ENCODE data around the gene ADPRM. TPM values are rescaled to one million over a fixed set of nuclear protein-coding genes. Genes with fewer than 3 reads are reported as not detected.

Gene ADPRM, protein sequence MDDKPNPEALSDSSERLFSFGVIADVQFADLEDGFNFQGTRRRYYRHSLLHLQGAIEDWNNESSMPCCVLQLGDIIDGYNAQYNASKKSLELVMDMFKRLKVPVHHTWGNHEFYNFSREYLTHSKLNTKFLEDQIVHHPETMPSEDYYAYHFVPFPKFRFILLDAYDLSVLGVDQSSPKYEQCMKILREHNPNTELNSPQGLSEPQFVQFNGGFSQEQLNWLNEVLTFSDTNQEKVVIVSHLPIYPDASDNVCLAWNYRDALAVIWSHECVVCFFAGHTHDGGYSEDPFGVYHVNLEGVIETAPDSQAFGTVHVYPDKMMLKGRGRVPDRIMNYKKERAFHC
- total RNA-seq (1 to 10 TPM; 2.1 to 7.2 (median 4.6) TPM), polyA plus RNA-seq (1 to 10 TPM; 3.2 to 3.5 TPM)
- long read RNA-seq, donor 1, partial matches to known transcripts = 1 of 5 reads
- long read RNA-seq, donor 1, other reads (novel, unspliced or antisense) = 2 of 5 reads
- long read RNA-seq, donor 2, transcript ADPRM-201 (4 exons, 1,209 nt) = major isoform, 6 of 11 reads
- long read RNA-seq, donor 2, partial matches to known transcripts = 0 of 11 reads
- long read RNA-seq, donor 2, other reads (novel, unspliced or antisense) = 2 of 11 reads
- long read RNA-seq, donor 3, partial matches to known transcripts = 0 of 2 reads
- long read RNA-seq, donor 3, other reads (novel, unspliced or antisense) = 0 of 2 reads

DNA sequence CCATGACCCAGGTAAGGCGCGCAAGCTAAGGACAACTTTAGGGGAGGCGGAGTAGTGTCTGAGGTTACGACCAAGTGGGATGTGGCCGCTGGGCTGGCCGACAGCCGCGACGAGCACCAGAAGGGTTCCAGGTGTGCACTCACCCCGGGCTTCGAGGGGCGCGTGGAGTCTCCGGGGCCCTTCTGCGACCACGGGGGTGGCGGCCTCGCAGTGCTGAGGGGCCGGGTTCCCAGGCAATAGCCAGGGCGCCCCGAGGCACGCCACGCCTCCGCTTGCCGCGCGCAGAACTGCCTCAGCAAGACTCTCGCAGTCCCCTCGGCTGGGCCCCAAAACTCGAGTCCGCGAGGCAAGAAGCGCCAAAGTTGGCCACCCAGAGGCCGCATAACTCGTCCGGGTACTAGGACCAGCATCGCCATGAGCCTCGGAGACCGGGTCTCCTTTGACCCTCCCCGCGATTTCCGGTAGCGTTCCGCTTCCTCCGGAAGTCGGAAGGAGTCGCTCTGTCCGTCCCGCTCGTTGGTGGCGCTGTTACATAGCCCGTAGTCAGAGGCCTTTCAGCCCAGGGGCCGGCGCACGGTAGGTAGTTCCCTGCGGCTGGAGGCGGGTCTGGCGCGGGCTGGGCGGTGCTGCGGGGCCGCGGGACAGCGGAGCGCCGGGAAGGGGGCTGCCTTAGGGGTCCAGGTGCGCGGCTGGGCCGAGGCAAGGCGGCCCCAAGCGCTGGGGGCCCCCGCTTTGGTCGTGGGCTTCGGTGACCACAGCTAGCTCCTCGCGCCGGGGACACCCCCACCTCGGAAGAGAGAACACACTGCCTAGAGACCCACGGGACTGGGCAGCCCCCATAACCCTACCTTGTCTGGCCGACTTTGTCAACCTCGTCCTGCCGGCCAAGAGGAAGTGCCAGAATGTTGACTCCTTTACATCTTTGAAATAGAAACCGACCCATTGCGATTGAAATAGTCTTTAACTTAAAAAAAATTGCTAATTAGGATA lies at the start of gene ADPRM, which contains the start of gene SCO1:
Gene ADPRM (plus strand): TSS at position 503 of the 990 bp plus-strand sequence. CDS start 7,333 bp downstream, outside the sequence.
Gene SCO1 (minus strand): TSS at position 442 of the 990 bp plus-strand sequence. CDS start 26 bp downstream, at position 416.
- 0 to 1% (median 0%) methylated on average over 45 to 84 of the region's 84 CpGs for WGBS, 4 donors
- ATAC-seq (peak; percentile 99 to 100 (median 99)), DNase-seq (peak; percentile 93 to 96 (median 96))
- Histone ChIP-seq H3K27me3 (no peaks in the 10 kb centered on the region), H3K9me3 (no peaks in the 10 kb centered on the region), H3K27ac (peak within 1 kb of the TSS; percentile 86 to 99 (median 93)), H3K4me1 (peaks cover 6 to 43% (median 17%) of the 10 kb centered on the region in 12 donors), H3K36me3 (peaks cover 0 to 33% (median 31%) of the 10 kb centered on the region in 9 donors), H3K4me3 (peak within 1 kb of the TSS; percentile 68 to 99 (median 90))
- intact Hi-C loops (cut with DNase I) = no loop called here
- TF ChIP-seq, protein P1, sequence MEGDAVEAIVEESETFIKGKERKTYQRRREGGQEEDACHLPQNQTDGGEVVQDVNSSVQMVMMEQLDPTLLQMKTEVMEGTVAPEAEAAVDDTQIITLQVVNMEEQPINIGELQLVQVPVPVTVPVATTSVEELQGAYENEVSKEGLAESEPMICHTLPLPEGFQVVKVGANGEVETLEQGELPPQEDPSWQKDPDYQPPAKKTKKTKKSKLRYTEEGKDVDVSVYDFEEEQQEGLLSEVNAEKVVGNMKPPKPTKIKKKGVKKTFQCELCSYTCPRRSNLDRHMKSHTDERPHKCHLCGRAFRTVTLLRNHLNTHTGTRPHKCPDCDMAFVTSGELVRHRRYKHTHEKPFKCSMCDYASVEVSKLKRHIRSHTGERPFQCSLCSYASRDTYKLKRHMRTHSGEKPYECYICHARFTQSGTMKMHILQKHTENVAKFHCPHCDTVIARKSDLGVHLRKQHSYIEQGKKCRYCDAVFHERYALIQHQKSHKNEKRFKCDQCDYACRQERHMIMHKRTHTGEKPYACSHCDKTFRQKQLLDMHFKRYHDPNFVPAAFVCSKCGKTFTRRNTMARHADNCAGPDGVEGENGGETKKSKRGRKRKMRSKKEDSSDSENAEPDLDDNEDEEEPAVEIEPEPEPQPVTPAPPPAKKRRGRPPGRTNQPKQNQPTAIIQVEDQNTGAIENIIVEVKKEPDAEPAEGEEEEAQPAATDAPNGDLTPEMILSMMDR (IDR thresholded peaks at IDR 0.05) = peak in 11 of 12 donors; percentile 17 to 67 (median 38)
- TF ChIP-seq POLR2A (IDR thresholded peaks at IDR 0.05) = peak; percentile 49 to 90

DNA sequence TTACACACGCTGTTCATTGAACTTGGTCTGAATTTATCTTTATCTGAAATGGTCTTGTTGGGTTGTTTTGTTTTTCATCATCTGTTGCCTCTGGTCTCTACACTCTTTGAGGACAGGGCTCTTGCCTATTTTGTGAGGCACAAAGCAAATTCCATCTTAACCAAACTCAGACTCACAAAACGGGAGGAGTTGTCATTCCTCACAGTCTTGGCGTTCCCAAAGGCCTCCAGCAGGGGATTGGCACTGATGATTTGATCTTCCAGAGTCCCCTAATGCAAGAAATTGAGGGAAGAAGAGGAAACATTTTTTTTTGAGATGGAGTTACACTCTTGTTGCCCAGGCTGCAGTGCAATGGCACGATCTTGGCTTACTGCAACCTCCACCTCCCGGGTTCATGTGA lies 49.0 kb upstream of the ADPRM start:
- Histone ChIP-seq H3K27me3 (no peaks in the 10 kb centered on the region), H3K9me3 (no peaks in the 10 kb centered on the region), H3K4me1 (peaks cover 0 to 5% (median 0%) of the 10 kb centered on the region in 12 donors), H3K4me3 (no peak overlapping the region), H3K36me3 (peaks cover 0 to 4% (median 0%) of the 10 kb centered on the region in 9 donors), H3K27ac (no peak overlapping the region)
- ATAC-seq (no peak), DNase-seq (no peak)
- WGBS, 4 donors = 85 to 92% (median 90%) methylated on average over 5 of the region's 5 CpGs
- intact Hi-C loops (cut with DNase I) = loop anchor here in 7 of 10 donors (5.0 to 10.0 kb wide), 4 partner anchors 194 to 496 kb away; no protein-coding TSS in a partner anchor
- TF ChIP-seq, protein P1 (IDR thresholded peaks at IDR 0.05) = no peak
- TF ChIP-seq POLR2A (IDR thresholded peaks at IDR 0.05) = no peak

DNA sequence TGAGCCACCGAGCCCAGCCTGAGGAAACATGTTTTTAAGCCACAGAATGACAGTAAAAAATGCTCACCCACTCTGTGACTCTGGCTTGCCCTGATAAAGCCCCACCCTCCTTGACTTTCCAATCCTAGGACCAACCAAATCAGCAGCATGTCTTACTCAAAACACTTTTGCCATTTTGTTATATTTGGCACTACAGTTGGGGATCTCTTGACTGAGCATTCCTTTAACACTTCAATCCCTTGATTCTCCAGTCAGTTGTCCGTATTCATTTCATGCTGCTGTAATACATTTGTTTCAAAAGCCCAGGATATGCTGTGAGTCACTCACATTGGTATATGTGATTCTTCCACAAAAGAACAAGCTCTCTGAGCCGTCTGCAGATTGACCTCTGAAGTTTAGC lies 48.4 kb upstream of the ADPRM start:
- no peak for DNase-seq
- Histone ChIP-seq H3K4me3 (no peak overlapping the region), H3K27me3 (no peaks in the 10 kb centered on the region), H3K27ac (no peak overlapping the region), H3K4me1 (peaks cover 0 to 5% (median 0%) of the 10 kb centered on the region in 12 donors), H3K36me3 (peaks cover 0 to 2% (median 0%) of the 10 kb centered on the region in 9 donors), H3K9me3 (no peaks in the 10 kb centered on the region)
- intact Hi-C loops (cut with DNase I) = loop anchor here in 7 of 10 donors (5.0 to 10.0 kb wide), 4 partner anchors 193 to 496 kb away; no protein-coding TSS in a partner anchor
- no peak for ATAC-seq
- WGBS, 4 donors = 76 to 86% (median 82%) methylated on average over 3 of the region's 3 CpGs
- TF ChIP-seq POLR2A (IDR thresholded peaks at IDR 0.05) = no peak
- TF ChIP-seq, protein P1 (IDR thresholded peaks at IDR 0.05) = no peak

Measured in heart left ventricle (tissue), 16 donors.